Urothelium cell line (cell line): ENCODE measurements around the gene SLC15A1.

Experiments used
- DNase-seq: peaks from one replicate; pipeline ENCODE4 v3.0.0; 2011; ENCODE audit warnings: low spot score, mixed read lengths
- FAIRE-seq: peaks from 2 replicates; lab custom pipeline; 2011; peaks lifted over from hg19 to GRCh38; lab: Jason Lieb, UNC

Gene SLC15A1

GRCh38 chr13:98781905-98782304 is 29.4 kb upstream of the SLC15A1 start:
- FAIRE-seq (no peak), DNase-seq (no peak)

GRCh38 chr13:98781470-98781869 is 29.0 kb upstream of the SLC15A1 start:
- no peak for DNase-seq
- FAIRE-seq: no peak

GRCh38 chr13:98781045-98781444 is 28.6 kb upstream of the SLC15A1 start:
- DNase-seq: no peak
- FAIRE-seq: no peak

- no peak for FAIRE-seq
These were observed 28.0 kb upstream of the SLC15A1 start for GRCh38 chr13:98780451-98780850.

GRCh38 chr13:98779695-98780094 is 27.2 kb upstream of the SLC15A1 start:
- no peak for FAIRE-seq
- no peak for DNase-seq

More at GRCh38 chr13:98780451-98780850, 28.0 kb upstream of the SLC15A1 start:
- no peak for DNase-seq

- DNase-seq: no peak
- no peak for FAIRE-seq
These were observed 26.3 kb upstream of the SLC15A1 start for GRCh38 chr13:98778749-98779148.

- DNase-seq (no peak), FAIRE-seq (no peak)
These were observed 24.2 kb upstream of the SLC15A1 start for GRCh38 chr13:98776644-98777043.

GRCh38 chr13:98775844-98776598 is 23.5 kb upstream of the SLC15A1 start:
- peak; percentile 81 for DNase-seq
- no peak for FAIRE-seq

- FAIRE-seq (no peak), DNase-seq (no peak)
These were observed 22.9 kb upstream of the SLC15A1 start for GRCh38 chr13:98775386-98775785.

GRCh38 chr13:98774776-98775175 is 22.3 kb upstream of the SLC15A1 start:
- DNase-seq (no peak), FAIRE-seq (no peak)

- FAIRE-seq: no peak
- DNase-seq: no peak
These were observed 21.4 kb upstream of the SLC15A1 start for GRCh38 chr13:98773921-98774320.

- DNase-seq (no peak), FAIRE-seq (no peak)
These were observed 20.5 kb upstream of the SLC15A1 start for GRCh38 chr13:98772794-98773452.

GRCh38 chr13:98771838-98772611 is 19.6 kb upstream of the SLC15A1 start:
- no peak for FAIRE-seq
- no peak for DNase-seq

- DNase-seq (no peak), FAIRE-seq (no peak)
These were observed 17.3 kb upstream of the SLC15A1 start for GRCh38 chr13:98769736-98770135.

GRCh38 chr13:98768522-98768921 is 16.1 kb upstream of the SLC15A1 start:
- DNase-seq (no peak), FAIRE-seq (no peak)

- DNase-seq (no peak), FAIRE-seq (no peak)
These were observed 14.2 kb upstream of the SLC15A1 start for GRCh38 chr13:98766697-98767096.

- FAIRE-seq (no peak), DNase-seq (no peak)
These were observed 13.6 kb upstream of the SLC15A1 start for GRCh38 chr13:98765996-98766519.

GRCh38 chr13:98761986-98762616 is 9.6 kb upstream of the SLC15A1 start:
- DNase-seq (no peak), FAIRE-seq (no peak)

- FAIRE-seq (no peak), DNase-seq (peak; percentile 20)
These were observed 8.9 kb upstream of the SLC15A1 start for GRCh38 chr13:98761126-98761985.

- DNase-seq: no peak
- no peak for FAIRE-seq
These were observed 3.3 kb upstream of the SLC15A1 start for GRCh38 chr13:98755729-98756128.
